ENCODE data around the gene FADS6.

FADS6 gene

GRCh38 chr17:74890554-74890953 is 2.9 kb downstream of the FADS6 start:
- H3K18ac ChIP-seq (ENCODE audit: low read length), result no peak overlapping the region
- no peaks in the 10 kb centered on the region for H3K79me2 ChIP-seq (ENCODE audit: control insufficient read depth, insufficient read depth, low read length)
- no peak for DNase-seq
- no peak overlapping the region for H3K23ac ChIP-seq (ENCODE audit: low read length)
- no peak overlapping the region for H3K56ac ChIP-seq (ENCODE audit: low read length)
- no peak overlapping the region for H2BK15ac ChIP-seq (replicated peaks; ENCODE audit: low read depth)
- H3K4ac ChIP-seq (ENCODE audit: low read depth, low read length), result no peak overlapping the region
- H3K79me1 ChIP-seq (ENCODE audit: low read length), result no peaks in the 10 kb centered on the region
- no peaks in the 10 kb centered on the region for H3K36me3 ChIP-seq (ENCODE audit: control insufficient read depth, insufficient read depth, low read length)
- H3K27me3 ChIP-seq (ENCODE audit: insufficient read depth, low read length, poor library complexity), result no peaks in the 10 kb centered on the region
- no CpG with 5 or more reads among the region's 7 CpGs for WGBS (ENCODE audit: extremely low coverage, insufficient coverage, low lambda C conversion rate)
- no peak overlapping the region for H3K4me3 ChIP-seq (ENCODE audit: low read length)
- H3K9ac ChIP-seq (ENCODE audit: low read length), result no peak overlapping the region
- no peak overlapping the region for H3K4me2 ChIP-seq (ENCODE audit: low read length)
- H2AK5ac ChIP-seq (ENCODE audit: low read length), result no peak overlapping the region
- H3K4me1 ChIP-seq (ENCODE audit: control insufficient read depth, low read depth, low read length), result peaks cover 3% of the 10 kb centered on the region
- H2BK5ac ChIP-seq (ENCODE audit: low read length), result no peak overlapping the region
- no peak overlapping the region for H4K5ac ChIP-seq (ENCODE audit: low read length)
- H2BK120ac ChIP-seq (ENCODE audit: low read depth, low read length), result no peak overlapping the region
- no peak overlapping the region for H4K8ac ChIP-seq (ENCODE audit: low read depth, low read length)
- H3K27ac ChIP-seq (ENCODE audit: low read depth, low read length), result no peak overlapping the region

GRCh38 chr17:74888469-74888868 is 5.0 kb downstream of the FADS6 start:
- Histone ChIP-seq H3K79me2 (ENCODE audit: control insufficient read depth, insufficient read depth, low read length) (no peaks in the 10 kb centered on the region), H3K23ac (ENCODE audit: low read length) (no peak overlapping the region), H4K8ac (ENCODE audit: low read depth, low read length) (no peak overlapping the region), H3K18ac (ENCODE audit: low read length) (no peak overlapping the region), H2BK15ac (replicated peaks; ENCODE audit: low read depth) (no peak overlapping the region), H3K4me3 (ENCODE audit: low read length) (no peak overlapping the region), H3K27ac (ENCODE audit: low read depth, low read length) (no peak overlapping the region), H3K79me1 (ENCODE audit: low read length) (no peaks in the 10 kb centered on the region), H3K4me1 (ENCODE audit: control insufficient read depth, low read depth, low read length) (no peaks in the 10 kb centered on the region), H2BK120ac (ENCODE audit: low read depth, low read length) (no peak overlapping the region), H2BK5ac (ENCODE audit: low read length) (no peak overlapping the region), H3K4ac (ENCODE audit: low read depth, low read length) (no peak overlapping the region), H3K4me2 (ENCODE audit: low read length) (no peak overlapping the region), H3K56ac (ENCODE audit: low read length) (no peak overlapping the region), H3K27me3 (ENCODE audit: insufficient read depth, low read length, poor library complexity) (no peaks in the 10 kb centered on the region), H2AK5ac (ENCODE audit: low read length) (no peak overlapping the region), H3K9ac (ENCODE audit: low read length) (no peak overlapping the region), H3K36me3 (ENCODE audit: control insufficient read depth, insufficient read depth, low read length) (no peaks in the 10 kb centered on the region), H4K5ac (ENCODE audit: low read length) (no peak overlapping the region)
- DNase-seq, result no peak
- WGBS (ENCODE audit: extremely low coverage, insufficient coverage, low lambda C conversion rate), result no CpG with 5 or more reads among the region's 13 CpGs

GRCh38 chr17:74883241-74883745 is 10.1 kb downstream of the FADS6 start:
- DNase-seq, result no peak
- Histone ChIP-seq H3K79me2 (ENCODE audit: control insufficient read depth, insufficient read depth, low read length) (no peaks in the 10 kb centered on the region), H2BK5ac (ENCODE audit: low read length) (no peak overlapping the region), H3K18ac (ENCODE audit: low read length) (no peak overlapping the region), H2BK15ac (replicated peaks; ENCODE audit: low read depth) (no peak overlapping the region), H3K27ac (ENCODE audit: low read depth, low read length) (no peak overlapping the region), H3K4me1 (ENCODE audit: control insufficient read depth, low read depth, low read length) (no peaks in the 10 kb centered on the region), H3K4ac (ENCODE audit: low read depth, low read length) (no peak overlapping the region), H3K23ac (ENCODE audit: low read length) (no peak overlapping the region), H4K5ac (ENCODE audit: low read length) (no peak overlapping the region), H3K79me1 (ENCODE audit: low read length) (no peaks in the 10 kb centered on the region), H3K4me3 (ENCODE audit: low read length) (no peak overlapping the region), H2BK120ac (ENCODE audit: low read depth, low read length) (no peak overlapping the region), H3K56ac (ENCODE audit: low read length) (no peak overlapping the region), H3K4me2 (ENCODE audit: low read length) (no peak overlapping the region), H3K9ac (ENCODE audit: low read length) (no peak overlapping the region), H2AK5ac (ENCODE audit: low read length) (no peak overlapping the region), H3K27me3 (ENCODE audit: insufficient read depth, low read length, poor library complexity) (no peaks in the 10 kb centered on the region), H4K8ac (ENCODE audit: low read depth, low read length) (no peak overlapping the region), H3K36me3 (ENCODE audit: control insufficient read depth, insufficient read depth, low read length) (no peaks in the 10 kb centered on the region)
- no CpG with 5 or more reads among the region's 15 CpGs for WGBS (ENCODE audit: extremely low coverage, insufficient coverage, low lambda C conversion rate)

DNA sequence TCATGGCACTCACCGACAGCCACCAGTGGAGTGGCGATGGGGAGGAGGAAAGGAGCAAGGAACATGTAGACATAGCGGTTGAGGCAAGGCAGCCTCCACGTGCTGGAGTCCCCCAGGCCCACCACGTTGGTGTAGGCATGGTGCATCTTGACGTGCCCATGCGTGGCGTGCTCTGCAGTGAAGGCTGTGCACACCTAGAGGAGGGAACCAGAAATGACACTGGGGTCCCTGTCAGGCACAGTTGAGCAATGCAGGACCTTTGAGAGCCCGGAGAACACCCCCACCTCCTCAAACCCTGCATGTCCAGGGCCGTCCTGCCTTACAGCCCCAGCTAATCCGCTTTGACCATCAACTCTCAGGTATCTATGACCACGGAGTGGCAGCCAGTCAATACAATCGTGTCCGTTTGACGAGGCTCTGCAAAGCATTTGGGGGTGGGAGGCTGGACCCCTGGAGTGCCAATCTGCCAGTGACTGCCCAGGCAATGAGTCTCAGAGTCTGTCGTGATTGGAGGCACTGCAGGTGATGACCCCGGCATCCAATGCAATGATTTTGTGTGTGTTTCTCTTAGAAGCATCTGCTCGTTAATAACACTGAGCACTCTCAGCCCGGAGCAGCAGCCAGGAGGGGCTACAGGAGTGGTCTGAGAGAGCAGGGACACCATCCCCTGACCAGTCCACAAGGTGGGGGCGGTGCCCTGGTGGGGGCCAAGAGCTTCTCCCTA is 10.8 kb downstream of the FADS6 start:
- no peak overlapping the region for H3K4me3 ChIP-seq (ENCODE audit: low read length)

GRCh38 chr17:74881073-74881472 is 12.4 kb downstream of the FADS6 start:
- no peaks in the 10 kb centered on the region for H3K79me2 ChIP-seq (ENCODE audit: control insufficient read depth, insufficient read depth, low read length)

More for the DNA sequence above, 10.8 kb downstream of the FADS6 start:
- Histone ChIP-seq H4K8ac (ENCODE audit: low read depth, low read length) (no peak overlapping the region), H3K9ac (ENCODE audit: low read length) (no peak overlapping the region), H3K23ac (ENCODE audit: low read length) (no peak overlapping the region), H3K4me1 (ENCODE audit: control insufficient read depth, low read depth, low read length) (no peaks in the 10 kb centered on the region), H3K4ac (ENCODE audit: low read depth, low read length) (no peak overlapping the region), H2BK5ac (ENCODE audit: low read length) (no peak overlapping the region), H3K56ac (ENCODE audit: low read length) (no peak overlapping the region), H3K27ac (ENCODE audit: low read depth, low read length) (no peak overlapping the region), H3K79me1 (ENCODE audit: low read length) (no peaks in the 10 kb centered on the region), H2BK120ac (ENCODE audit: low read depth, low read length) (no peak overlapping the region), H3K79me2 (ENCODE audit: control insufficient read depth, insufficient read depth, low read length) (no peaks in the 10 kb centered on the region), H3K27me3 (ENCODE audit: insufficient read depth, low read length, poor library complexity) (no peaks in the 10 kb centered on the region), H3K18ac (ENCODE audit: low read length) (no peak overlapping the region), H2AK5ac (ENCODE audit: low read length) (no peak overlapping the region), H4K5ac (ENCODE audit: low read length) (no peak overlapping the region), H2BK15ac (replicated peaks; ENCODE audit: low read depth) (no peak overlapping the region), H3K4me2 (ENCODE audit: low read length) (no peak overlapping the region), H3K36me3 (ENCODE audit: control insufficient read depth, insufficient read depth, low read length) (no peaks in the 10 kb centered on the region)
- no peak for DNase-seq
- no CpG with 5 or more reads among the region's 20 CpGs for WGBS (ENCODE audit: extremely low coverage, insufficient coverage, low lambda C conversion rate)

DNA sequence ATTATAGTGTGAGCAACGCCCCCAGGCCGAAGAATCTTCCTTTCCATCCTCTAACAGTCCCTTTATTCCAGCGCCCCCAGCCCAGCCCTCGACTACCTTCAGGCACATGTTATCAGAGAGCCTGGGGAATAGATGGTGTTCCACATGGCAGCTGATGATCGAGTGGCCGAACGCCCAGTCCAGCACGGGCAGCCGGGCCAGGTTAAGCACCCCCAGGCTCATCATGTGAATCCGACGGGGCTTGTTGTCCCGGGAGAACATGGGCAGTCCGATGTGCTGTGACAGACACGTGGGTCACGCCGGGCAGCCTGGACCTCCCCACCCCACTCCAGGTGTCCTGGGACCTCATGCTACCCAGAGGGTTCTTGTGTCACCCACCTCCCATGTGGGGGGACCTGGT is 14.1 kb downstream of the FADS6 start:
- H3K27ac ChIP-seq (ENCODE audit: low read depth, low read length), result no peak overlapping the region
- H4K8ac ChIP-seq (ENCODE audit: low read depth, low read length), result no peak overlapping the region
- H3K4me1 ChIP-seq (ENCODE audit: control insufficient read depth, low read depth, low read length), result no peaks in the 10 kb centered on the region
- no peaks in the 10 kb centered on the region for H3K79me2 ChIP-seq (ENCODE audit: control insufficient read depth, insufficient read depth, low read length)
- H3K79me1 ChIP-seq (ENCODE audit: low read length), result no peaks in the 10 kb centered on the region
- H3K36me3 ChIP-seq (ENCODE audit: control insufficient read depth, insufficient read depth, low read length), result no peaks in the 10 kb centered on the region
- no peak overlapping the region for H4K5ac ChIP-seq (ENCODE audit: low read length)
- no peak overlapping the region for H2BK15ac ChIP-seq (replicated peaks; ENCODE audit: low read depth)
- H2BK5ac ChIP-seq (ENCODE audit: low read length), result no peak overlapping the region
- no peak overlapping the region for H3K4me3 ChIP-seq (ENCODE audit: low read length)
- H3K56ac ChIP-seq (ENCODE audit: low read length), result no peak overlapping the region
- H3K9ac ChIP-seq (ENCODE audit: low read length), result no peak overlapping the region
- no peak overlapping the region for H3K4me2 ChIP-seq (ENCODE audit: low read length)
- no peaks in the 10 kb centered on the region for H3K27me3 ChIP-seq (ENCODE audit: insufficient read depth, low read length, poor library complexity)
- no peak overlapping the region for H2BK120ac ChIP-seq (ENCODE audit: low read depth, low read length)
- WGBS (ENCODE audit: extremely low coverage, insufficient coverage, low lambda C conversion rate), result no CpG with 5 or more reads among the region's 16 CpGs
- no peak for DNase-seq
- no peak overlapping the region for H3K18ac ChIP-seq (ENCODE audit: low read length)
- H3K4ac ChIP-seq (ENCODE audit: low read depth, low read length), result no peak overlapping the region
- no peak overlapping the region for H3K23ac ChIP-seq (ENCODE audit: low read length)
- H2AK5ac ChIP-seq (ENCODE audit: low read length), result no peak overlapping the region

More at GRCh38 chr17:74881073-74881472, 12.4 kb downstream of the FADS6 start:
- Histone ChIP-seq H3K27me3 (ENCODE audit: insufficient read depth, low read length, poor library complexity) (no peaks in the 10 kb centered on the region), H2AK5ac (ENCODE audit: low read length) (no peak overlapping the region), H3K36me3 (ENCODE audit: control insufficient read depth, insufficient read depth, low read length) (no peaks in the 10 kb centered on the region), H3K27ac (ENCODE audit: low read depth, low read length) (no peak overlapping the region), H2BK120ac (ENCODE audit: low read depth, low read length) (no peak overlapping the region), H4K5ac (ENCODE audit: low read length) (no peak overlapping the region), H3K23ac (ENCODE audit: low read length) (no peak overlapping the region), H3K9ac (ENCODE audit: low read length) (no peak overlapping the region), H4K8ac (ENCODE audit: low read depth, low read length) (no peak overlapping the region), H3K4me1 (ENCODE audit: control insufficient read depth, low read depth, low read length) (no peaks in the 10 kb centered on the region), H3K56ac (ENCODE audit: low read length) (no peak overlapping the region), H3K4me3 (ENCODE audit: low read length) (no peak overlapping the region), H2BK15ac (replicated peaks; ENCODE audit: low read depth) (no peak overlapping the region), H2BK5ac (ENCODE audit: low read length) (no peak overlapping the region), H3K79me1 (ENCODE audit: low read length) (no peaks in the 10 kb centered on the region), H3K4ac (ENCODE audit: low read depth, low read length) (no peak overlapping the region), H3K4me2 (ENCODE audit: low read length) (no peak overlapping the region), H3K18ac (ENCODE audit: low read length) (no peak overlapping the region)
- DNase-seq, result no peak
- WGBS (ENCODE audit: extremely low coverage, insufficient coverage, low lambda C conversion rate), result no CpG with 5 or more reads among the region's 11 CpGs

All from mesendoderm (in vitro differentiated cells).